HG03103 (cell line): ENCODE data around the gene BABAM2.

Experiments used
- ATAC-seq: cut with Tn5 transposase; IDR thresholded peaks from one replicate; pipeline ENCODE4 v1.9.1; 2021; ENCODE audit warnings: low read depth; ENCODE audit not compliant: unreplicated experiment

BABAM2 gene

DNA sequence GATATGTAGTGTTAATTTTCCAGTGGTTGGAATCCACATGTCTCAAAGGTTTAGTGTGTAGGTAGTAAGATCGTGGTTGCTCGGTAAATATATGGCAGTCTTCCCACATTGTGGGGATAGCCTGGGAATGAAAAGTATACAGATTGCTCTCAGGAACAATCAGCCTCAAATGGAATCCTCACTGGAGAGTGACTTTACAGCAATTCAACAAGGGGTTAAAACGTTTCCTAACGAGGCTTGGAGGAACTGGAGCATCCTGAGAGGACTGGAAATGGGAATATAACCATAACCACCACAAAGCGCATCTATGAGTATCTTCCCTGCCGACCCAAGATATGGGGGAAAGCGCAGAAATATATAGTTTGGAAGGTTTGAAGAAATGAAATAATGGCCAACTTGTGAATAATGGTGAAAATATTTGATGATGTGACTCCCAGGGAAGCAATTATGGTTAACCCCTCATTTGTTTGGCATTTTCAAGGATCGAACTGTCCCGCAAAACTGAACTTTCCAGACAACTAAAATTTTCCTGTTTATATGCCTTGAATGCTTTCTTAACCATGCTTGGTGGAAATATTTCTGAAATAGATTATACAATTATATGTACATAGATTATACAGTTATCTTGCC lies 401.4 kb downstream of the BABAM2 start:
- ATAC-seq: no peak

DNA sequence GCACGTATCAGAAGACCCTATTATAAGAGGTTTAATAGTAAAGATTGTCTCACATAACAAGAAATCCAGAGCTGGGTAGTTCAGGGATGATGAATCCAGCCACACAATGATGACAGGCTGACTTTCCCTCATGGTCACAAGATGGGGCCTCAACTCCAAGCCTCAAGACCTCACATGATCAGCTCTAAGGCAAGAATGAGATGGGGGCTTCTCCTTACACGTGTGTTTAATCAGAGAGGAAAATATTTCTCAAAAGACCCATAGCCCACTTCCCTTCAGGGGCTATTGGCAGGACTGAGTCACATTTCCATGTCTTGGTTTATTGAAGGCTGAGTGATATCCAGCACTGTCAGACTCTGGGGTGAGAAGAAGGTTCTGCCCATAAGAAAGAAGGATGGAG lies 402.0 kb downstream of the BABAM2 start:
- no peak for ATAC-seq

DNA sequence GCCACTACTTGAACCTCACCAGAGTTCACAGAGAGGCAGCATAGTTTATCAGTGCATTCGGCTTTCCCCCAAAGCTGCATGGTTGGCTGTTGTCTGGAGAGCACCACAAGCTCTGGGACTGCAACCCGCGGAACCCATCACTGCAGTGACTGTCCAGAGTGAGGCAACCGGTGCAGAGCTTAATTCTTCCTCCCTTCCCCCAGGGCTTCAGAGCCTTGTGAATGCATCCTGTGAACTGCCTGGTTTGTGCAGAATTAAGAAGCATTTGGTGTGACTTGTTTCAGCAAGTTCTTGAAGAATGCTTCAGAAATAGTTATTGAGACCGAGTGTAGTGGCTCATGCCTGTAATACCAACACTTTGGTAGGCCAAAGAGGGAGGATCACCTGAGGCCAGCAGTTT lies 402.9 kb downstream of the BABAM2 start:
- no peak for ATAC-seq

DNA sequence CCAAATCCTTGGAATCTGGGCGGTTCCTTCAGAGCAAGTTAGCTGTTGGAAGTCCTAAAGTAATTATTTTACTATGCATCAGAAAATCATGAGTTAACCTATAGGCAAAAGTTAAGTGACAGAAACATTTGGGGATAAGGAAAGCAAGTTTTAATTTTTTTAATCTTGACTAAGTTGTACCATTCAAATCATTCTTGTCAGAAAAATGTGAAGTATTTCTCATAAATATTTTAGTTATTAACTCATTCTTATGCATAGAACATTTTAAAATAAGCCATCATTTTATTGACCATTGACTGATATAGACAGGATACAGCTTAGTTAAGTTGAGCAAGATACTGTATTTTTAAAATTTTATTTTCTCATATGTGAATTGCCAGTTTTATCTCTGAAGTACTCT lies 403.9 kb downstream of the BABAM2 start:
- ATAC-seq: no peak

DNA sequence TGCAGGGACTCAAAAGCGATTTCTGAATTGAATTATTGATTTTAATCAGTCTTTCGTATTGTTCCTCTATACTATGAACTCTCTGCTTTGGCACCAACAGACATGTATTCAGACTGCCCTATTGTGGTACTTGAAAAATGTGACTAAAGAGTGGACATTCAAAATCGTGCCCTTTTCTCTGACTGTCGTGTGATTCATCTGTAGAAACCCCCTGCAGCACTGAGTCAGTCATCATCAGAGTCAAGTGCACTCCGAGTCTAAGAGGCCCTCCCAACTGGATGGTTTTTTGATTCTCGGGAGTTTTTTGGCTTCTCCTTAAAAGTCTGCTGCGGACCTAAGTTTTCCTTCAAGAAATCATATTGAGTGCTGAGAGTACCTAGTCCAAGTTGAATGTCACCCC lies 405.7 kb downstream of the BABAM2 start:
- ATAC-seq: no peak

DNA sequence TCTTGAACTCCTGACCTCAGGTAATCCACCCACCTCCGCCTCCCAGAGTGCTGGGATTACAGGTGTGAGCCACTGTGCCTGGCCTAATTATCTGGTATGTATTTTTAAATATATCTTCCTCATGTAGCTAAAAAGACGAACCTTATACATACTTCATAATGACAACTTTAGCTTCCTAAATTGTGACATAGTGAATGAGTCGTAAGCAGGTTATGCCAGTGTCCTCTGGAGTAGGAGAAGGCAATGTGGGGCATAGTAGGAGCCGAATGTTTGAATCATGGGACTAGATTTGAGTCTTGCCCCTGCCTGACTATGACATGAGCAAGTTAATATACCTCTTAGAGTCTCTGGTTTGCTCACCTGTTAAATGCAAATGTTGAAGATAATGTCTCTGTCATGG lies 406.4 kb downstream of the BABAM2 start:
- no peak for ATAC-seq

DNA sequence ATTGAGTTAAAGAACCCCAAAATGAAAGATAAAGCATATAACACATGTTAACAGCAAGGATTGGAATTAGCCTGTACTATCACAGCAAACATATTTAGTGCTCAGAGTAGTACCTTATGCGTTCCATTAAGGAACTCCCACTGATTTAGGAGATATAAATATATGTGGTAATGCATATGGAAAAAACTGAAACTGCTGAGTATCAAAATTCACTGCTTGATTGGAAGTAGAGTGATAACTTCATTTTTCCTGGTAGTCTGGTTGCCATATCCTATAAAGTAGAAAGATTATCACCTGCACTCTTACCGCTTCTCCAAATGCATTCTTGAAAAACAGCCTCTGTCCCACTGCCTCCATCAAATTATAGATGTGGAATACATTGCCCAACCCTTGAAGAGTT lies 407.0 kb downstream of the BABAM2 start:
- ATAC-seq: no peak

DNA sequence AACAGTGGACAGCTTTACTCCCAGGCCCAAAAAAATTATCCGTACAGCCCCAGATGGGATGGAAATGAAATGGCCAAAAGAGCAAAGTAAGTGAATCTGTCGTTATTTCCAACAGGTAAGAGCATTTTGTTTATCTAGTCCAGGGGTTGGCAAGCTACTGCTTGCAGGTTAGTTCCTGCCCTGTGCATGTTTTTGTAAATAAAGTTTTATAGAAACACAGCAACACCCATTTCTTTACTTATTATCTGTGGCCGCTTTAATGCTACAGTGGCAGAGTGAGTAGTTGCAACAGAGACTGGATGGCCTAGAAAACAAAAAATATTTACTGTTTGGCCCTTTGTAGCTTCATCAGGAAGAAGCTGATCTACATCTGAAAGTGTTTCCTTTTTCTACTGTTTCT lies 407.9 kb downstream of the BABAM2 start:
- ATAC-seq: no peak

DNA sequence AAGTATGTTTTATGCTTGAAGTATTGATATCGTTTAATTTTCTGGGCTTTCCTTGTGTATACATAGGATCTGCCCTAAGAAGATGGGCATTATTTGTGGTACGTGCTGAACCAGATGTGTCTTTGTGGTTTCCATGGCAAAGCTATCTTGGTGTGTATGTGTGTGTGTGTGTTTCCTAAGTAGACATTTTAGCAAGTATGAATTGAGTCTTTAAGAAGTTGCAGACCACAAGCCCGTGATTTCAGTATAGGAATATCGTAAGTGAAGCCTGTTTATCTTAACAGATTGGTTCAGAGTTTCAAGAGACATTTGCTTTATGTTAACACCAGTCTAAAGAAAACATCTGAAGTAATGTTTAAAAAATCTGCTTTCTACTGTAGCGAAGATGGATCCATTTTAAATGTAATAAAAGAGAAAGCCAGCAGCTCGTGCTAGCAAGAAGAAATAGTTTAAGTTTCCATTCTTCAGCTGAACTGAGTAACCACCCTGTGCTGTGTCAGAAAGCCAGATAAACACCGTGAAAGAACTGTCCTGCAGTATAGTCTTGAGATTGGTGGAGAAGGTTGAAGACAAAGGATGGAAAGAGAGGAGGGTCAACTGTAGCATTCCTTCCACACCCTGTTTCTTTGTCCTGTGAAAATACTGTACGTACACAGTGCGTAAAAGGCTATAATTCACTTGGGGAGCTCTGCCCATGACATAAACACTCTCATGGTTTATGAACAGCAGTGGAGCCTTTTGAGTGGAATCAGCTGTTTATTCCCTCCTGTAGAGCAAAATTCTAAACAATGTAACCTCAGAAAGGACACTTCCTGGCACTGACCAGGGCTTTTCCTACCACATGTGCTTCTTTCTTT lies 410.2 kb downstream of the BABAM2 start:
- no peak for ATAC-seq

DNA sequence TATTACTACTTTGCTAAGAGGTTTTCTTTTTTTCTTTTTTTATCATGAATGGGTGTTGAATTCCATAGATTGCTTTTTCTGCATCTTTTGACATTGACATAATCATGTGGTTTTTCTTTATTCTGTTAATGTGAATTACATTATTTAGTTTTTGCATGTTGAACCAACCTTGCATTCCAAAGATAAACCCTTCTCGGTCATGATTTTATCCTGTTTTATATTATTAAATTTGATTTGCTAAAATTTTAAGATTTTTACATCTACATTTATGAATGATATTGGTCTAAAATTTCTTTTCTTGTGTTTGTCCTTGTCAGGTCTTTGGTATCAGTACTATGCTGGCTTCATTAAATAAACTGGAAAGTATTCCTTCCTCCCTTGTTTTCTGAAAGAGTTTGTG lies 414.7 kb downstream of the BABAM2 start:
- no peak for ATAC-seq

DNA sequence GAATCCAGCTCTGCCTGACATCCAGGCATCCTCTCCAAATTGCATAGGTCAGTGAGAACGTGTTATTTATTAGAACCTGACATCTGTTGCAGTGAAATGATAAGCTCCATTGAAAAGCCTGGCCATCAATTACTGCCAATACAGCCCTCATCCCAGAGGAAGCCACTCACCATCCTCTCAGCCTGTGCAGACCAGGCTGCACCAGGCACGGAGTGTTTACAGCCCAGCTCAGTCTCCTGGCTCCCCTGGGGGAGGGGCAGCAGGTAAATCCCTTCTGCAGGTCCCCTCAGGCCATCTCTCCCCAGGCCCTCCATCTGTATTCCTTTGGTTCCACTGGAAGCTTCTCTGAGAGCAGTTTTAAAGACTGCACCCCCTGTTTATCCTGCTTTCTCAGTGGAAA lies 419.6 kb downstream of the BABAM2 start:
- ATAC-seq: no peak

DNA sequence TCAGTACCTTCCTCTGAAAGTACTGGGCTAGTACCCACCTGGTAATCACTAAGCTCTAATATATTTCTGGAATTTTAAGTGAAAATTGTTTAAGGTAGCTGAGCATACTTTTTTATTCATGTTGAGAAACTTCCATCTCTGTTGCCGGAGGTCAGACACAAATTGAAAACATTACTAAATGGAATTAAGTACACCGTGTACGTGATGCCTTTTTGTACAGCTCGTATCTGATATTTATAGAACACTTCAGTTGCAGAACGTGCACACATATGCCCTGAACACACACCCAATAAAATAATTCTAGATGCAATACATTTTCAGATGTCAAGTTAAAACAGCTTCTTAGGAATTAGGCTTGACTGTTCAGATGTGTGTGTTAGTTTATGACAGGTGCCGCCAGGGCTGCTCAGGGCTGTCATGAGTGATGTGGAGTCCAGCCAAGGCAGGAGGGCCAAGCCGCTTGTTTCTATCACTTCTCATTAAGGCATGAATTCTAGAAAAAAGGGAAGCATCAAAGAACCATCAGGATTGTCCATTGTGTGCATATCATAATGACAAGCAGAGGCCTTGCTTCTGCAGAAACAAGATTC lies 421.2 kb downstream of the BABAM2 start:
- no peak for ATAC-seq

DNA sequence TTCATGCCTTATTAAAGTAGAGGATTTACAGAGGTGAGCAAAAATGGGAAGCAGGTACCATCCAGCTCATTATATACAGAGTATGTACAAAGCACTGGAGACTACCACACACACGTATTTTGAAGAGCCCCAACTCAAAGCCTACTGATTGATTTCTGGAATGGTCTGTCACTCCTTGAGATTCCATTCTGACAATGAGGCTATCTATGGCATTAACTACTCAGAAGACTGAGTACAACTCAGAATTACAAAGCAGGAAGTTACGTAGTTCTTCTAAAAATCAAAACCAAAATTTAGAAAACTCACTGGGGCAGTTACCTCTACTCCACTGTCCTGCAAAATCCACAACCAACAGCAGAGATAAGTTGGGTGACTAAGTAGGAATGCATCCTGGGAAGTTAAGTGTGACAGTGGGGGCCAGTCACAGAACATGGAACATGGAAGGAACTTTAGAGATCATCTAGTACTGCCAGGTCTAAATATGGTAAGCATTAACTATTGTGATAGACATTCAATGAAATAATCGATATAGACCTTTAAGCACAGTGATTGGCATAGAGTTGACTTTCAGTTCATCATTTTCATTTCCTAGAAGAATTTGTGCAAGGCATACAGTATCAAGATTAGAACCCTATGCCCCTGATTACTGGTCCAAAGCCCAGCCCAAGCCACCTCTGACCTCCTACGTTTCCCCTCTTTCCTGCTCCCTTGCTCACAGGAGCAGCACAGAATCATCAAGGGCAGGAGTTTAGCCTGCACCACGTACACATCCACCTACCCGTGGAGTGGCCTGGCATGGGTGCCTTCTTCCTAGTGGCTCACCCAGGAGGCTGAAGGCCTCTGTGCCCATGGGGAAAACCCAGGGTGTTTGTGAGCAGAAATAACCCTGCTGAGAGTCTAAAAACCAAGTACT lies 422.0 kb downstream of the BABAM2 start:
- no peak for ATAC-seq

DNA sequence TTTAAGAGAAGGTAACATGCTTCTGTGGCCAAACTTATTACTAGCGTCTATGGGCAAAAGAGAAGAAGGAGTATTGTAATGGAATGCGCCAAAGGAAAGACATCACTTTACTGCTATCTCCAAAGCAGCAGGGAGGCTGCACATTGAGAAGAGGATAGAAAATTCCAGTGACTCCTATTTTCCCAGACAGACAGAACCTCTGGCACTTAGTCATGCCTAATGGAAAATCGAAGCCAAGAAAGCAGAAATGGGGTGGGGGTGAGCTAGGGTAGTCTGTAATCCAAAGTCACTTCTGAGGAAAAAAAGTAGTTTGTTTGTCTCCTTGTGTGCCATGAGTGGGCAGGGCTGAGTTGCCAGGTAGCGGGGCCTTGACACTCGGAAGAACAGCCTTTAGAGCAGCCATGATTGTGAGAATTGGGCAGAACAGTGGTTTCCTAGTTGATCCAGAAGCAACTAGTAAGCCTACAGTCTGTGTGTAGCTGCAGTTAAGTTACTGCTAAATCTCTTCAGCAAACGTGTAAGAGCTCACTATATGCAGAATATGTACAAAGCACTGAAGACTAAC lies 422.8 kb downstream of the BABAM2 start:
- ATAC-seq: no peak

DNA sequence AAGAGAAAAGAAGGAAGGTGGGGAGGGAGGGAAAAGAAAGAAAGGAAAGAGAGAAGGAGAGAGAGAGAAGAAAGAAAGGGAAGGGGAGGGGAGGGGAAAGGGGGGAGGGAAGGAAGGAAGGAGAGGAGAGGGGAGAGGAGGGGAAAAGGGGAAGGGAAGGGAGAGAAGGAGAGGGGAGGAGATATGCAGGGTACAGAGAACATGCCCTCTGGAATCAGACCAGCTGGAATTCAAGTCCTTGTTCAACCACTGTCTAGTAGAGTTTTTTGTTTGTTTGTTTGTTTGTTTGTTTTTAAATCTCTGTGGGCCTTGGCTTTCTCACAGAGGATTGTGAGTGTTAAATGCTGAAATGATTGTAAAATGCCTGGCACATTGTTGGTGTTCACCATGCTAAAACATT lies 424.4 kb downstream of the BABAM2 start:
- ATAC-seq: no peak

DNA sequence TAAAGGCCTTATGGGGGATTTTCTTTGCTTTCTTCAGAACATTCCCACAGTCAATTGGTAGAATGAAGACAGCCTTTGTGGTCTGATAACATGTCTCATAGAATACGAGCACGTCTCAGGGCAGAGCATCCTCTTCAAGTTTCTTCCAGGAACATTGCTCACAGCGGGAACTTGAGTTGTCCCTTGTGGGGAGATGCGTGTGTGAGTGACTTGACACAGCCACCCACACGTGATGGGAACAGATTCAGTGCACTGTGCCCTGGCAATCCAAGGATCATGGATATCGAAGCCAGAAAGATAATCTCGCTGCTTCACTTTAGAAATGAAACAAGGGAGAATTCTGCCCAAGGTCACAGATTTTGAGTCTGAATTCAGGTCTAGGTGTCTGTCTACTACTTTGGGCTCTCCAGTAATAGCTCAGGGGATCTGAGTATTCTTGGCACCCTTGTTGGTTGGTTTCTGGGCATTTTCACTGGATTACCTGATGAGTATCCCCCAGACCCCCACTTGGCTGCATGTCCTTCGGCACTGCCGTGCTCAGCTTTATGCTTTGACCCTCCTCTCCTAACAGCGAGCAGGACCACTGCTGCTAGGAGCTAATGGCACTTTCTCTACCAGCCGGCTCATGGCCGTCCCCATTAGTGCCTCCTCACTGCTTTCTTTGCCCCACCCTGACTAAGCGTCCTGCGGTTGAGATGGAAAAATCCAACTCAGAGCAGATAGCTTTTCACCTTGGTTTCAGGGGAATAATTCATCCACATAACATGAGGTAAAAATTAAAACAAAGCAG lies 426.2 kb downstream of the BABAM2 start:
- no peak for ATAC-seq

DNA sequence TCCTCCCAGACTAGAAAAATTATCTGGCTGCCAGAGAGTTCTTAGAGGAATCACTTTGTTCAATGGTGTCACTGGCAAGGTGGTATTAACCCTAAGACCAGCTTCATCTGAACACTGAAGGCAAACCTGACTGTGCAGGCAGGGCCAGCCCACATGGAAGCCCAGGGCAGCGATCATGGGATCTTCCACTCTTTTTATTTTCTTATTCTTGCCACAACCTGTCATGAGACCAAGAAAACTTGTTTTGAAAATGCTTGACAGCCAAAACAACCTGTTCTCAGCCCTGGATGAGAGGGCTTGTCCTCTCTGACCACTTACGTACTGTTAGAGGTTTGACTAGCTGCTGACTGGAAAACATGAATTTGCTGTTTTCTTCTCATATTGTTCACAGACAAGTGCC lies 426.9 kb downstream of the BABAM2 start:
- no peak for ATAC-seq

DNA sequence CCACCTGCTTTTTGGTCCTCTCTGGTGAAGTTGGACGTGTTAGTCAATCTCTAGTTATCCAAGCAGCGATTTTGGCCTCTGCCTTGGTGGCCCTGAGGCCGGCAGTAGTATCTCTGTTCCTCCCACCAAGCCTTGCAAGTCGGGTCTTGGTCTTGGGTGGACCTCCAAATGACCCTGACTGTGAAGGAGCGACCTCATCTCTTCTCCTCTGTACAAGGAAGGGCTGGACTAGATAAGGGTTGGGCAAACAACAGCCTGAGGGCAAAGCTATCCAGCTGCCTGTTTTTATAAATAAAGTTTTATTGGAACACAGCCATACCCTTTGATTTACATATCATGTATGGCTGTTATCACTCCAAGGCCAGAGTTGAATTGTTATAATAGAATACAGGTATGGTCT lies 427.5 kb downstream of the BABAM2 start:
- ATAC-seq: no peak

DNA sequence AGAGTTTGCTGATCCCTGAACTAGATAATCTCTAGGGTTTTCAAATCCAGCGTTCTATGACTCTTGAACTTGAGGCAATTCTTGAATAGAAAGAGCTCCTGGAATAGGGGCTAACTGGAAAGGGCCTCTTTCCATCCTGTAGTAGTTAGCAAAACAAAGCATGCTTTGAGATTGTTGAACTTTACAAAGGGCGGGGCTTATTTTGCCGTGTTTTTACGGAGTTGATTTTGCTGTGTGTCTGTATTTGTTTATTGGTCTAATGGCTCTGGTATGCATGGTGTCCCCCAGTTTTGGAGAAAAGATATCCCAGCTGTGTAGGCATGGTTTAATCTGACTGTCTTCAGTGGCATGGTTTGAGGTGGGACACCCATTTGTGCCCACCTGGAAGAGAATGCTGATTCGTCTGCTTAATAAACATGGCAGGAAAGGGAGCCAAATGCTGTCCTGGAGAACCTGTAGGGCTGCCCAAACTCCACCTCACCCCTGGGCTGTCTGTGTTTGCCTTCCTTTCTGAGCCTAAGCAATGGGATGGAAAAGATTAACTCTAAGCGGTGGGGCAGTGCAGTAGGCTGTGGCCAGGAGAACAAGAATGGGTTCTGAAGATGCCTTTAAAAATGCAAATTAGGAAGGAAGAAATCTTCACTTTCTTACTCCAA lies 428.1 kb downstream of the BABAM2 start:
- no peak for ATAC-seq
